Mucosa of stomach (tissue), 1 donor: ENCODE data around the gene DCAF11.
A peak's percentile ranks its signal among the peaks of the same experiment; 100 is the strongest.

ENCODE experiments used
- H3K27me3 ChIP-seq: one replicate; pipeline ENCODE4 v1.7.0; 2013; ENCODE audit warnings: mild to moderate bottlenecking, low read length; ENCODE audit not compliant: control insufficient read depth, insufficient read depth
- H3K36me3 ChIP-seq: one replicate; pipeline ENCODE4 v1.7.0; 2013; ENCODE audit warnings: low read length; ENCODE audit not compliant: control insufficient read depth, insufficient read depth
- H3K4me1 ChIP-seq: one replicate; pipeline ENCODE4 v1.7.0; 2013; ENCODE audit warnings: mild to moderate bottlenecking, low read length; ENCODE audit not compliant: control insufficient read depth, insufficient read depth
- H3K4me3 ChIP-seq: one replicate; pipeline ENCODE4 v1.7.0; 2013; ENCODE audit warnings: low read length
- H3K9ac ChIP-seq: one replicate; pipeline ENCODE4 v1.7.0; 2013; ENCODE audit warnings: mild to moderate bottlenecking, low read length, moderate library complexity
- H3K9me3 ChIP-seq: one replicate; pipeline ENCODE4 v1.7.0; 2013; ENCODE audit warnings: mild to moderate bottlenecking, low read length, moderate library complexity; ENCODE audit not compliant: control insufficient read depth
- donor health status: Pancreatic carcinoma.

DCAF11 gene

GRCh38 chr14:24081739-24082211, 32.8 kb upstream of the DCAF11 start:
- H3K9me3 ChIP-seq, result no peaks in the 10 kb centered on the region
- H3K4me1 ChIP-seq, result peaks cover 7% of the 10 kb centered on the region
- peak overlapping the region; percentile 62 for H3K9ac ChIP-seq
- no peak overlapping the region for H3K4me3 ChIP-seq
- no peaks in the 10 kb centered on the region for H3K36me3 ChIP-seq
- H3K27me3 ChIP-seq, result no peaks in the 10 kb centered on the region

DNA sequence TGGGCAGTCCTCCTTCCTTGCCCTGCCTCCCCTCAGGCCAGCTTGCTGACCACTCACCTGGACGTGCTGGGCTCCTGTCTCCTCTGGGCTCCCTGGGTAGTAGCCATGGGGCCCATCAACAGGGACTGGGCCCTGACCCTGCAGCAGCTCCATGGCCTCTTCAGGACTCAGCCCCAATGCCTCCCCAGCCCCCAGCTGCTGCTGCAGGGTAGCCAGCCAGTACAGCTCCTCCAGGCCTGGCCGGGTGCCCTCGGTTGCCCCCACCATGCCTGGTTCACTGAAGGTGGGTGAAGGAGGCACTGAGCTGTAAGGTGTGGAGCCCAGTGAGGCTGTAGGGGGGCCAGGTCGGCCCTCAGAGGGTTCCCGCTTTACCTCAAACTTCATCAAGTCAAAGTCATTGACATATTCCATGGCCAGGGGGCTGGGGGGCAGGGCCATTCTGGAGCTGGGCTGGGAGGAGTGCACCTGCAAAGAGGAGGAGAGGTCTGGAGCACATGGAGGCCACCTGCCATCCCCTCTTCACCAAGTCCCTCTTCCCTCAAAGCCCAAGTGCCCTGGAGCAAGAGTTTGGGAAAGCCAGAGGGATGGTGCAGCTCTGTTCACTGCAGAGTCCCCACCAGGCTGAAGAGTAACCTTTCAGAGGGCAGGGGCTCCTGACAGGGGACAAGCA, 32.0 kb upstream of the DCAF11 start:
- no peaks in the 10 kb centered on the region for H3K9me3 ChIP-seq
- H3K4me1 ChIP-seq, result peaks cover 7% of the 10 kb centered on the region
- H3K4me3 ChIP-seq, result no peak overlapping the region
- no peaks in the 10 kb centered on the region for H3K27me3 ChIP-seq
- H3K9ac ChIP-seq, result no peak overlapping the region
- no peaks in the 10 kb centered on the region for H3K36me3 ChIP-seq

DNA sequence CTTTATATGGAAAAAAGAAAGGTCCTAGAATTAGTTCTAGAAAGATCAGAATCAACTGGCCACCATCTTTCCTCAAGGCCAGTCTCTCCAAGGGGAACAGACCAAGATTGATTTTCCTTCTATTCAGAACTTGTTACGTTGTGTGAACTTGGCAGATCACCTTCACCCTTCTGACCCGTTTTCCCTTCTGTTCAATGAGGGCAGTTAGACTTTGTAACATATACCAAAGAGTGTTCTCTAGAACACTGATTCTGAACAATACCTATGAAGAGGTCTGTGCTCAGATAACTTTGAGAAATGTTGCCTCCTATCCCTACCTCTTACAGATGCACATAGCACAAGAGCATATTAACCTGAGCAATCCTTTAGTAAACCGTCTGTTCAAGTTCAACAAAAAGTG, 31.1 kb upstream of the DCAF11 start:
- Histone ChIP-seq H3K4me3 (no peak overlapping the region), H3K9me3 (no peaks in the 10 kb centered on the region), H3K36me3 (no peaks in the 10 kb centered on the region), H3K27me3 (no peaks in the 10 kb centered on the region), H3K9ac (no peak overlapping the region), H3K4me1 (peaks cover 7% of the 10 kb centered on the region)

DNA sequence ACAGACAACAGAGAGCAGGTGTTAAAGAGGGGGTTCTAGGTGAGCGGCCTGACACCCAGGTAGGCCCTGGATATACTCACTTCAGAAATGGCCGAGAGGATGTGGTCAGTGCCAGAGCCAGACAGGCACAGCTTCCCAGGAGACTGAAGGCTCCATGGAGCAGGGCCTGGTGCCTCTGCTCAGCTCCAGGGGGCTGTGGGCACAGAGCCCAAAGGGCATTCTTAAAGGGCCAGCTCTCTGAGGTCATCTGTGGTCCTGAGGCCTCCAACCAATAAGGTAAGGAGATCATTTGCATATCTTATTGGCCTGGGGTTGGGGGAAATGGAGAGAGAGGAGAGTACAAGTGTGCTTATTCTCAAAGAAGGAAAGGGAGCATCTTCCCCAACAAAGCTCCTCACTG, 30.1 kb upstream of the DCAF11 start:
- Histone ChIP-seq H3K9me3 (no peaks in the 10 kb centered on the region), H3K36me3 (no peaks in the 10 kb centered on the region), H3K9ac (no peak overlapping the region), H3K27me3 (no peaks in the 10 kb centered on the region), H3K4me3 (no peak overlapping the region), H3K4me1 (peaks cover 7% of the 10 kb centered on the region)

GRCh38 chr14:24085215-24085614, 29.4 kb upstream of the DCAF11 start:
- Histone ChIP-seq H3K36me3 (no peaks in the 10 kb centered on the region), H3K9me3 (no peaks in the 10 kb centered on the region), H3K9ac (no peak overlapping the region), H3K27me3 (no peaks in the 10 kb centered on the region), H3K4me1 (peaks cover 7% of the 10 kb centered on the region), H3K4me3 (no peak overlapping the region)

GRCh38 chr14:24086193-24086955, 28.2 kb upstream of the DCAF11 start:
- peaks cover 2% of the 10 kb centered on the region for H3K4me1 ChIP-seq
- no peak overlapping the region for H3K4me3 ChIP-seq
- no peaks in the 10 kb centered on the region for H3K36me3 ChIP-seq
- no peak overlapping the region for H3K9ac ChIP-seq
- H3K27me3 ChIP-seq, result no peaks in the 10 kb centered on the region
- no peaks in the 10 kb centered on the region for H3K9me3 ChIP-seq

DNA sequence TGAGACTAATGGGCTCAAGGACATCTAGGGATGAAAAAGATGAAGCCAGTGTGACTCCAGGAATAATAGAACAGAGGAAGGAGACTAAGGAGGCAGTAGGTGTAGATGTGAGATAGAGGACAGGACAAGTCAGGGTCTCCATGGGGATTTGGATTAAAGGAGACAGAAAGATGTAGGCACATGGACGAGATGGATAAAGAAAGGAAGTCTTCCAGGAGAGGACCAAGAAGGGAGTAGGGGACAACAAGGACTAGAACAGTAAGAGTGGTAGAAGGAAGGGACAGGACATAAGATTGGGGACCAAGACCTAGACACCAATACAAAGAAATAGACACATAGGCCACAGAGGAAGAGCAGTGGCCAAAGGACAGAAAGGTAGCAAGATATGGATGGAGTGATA, 27.6 kb upstream of the DCAF11 start:
- no peaks in the 10 kb centered on the region for H3K27me3 ChIP-seq
- no peaks in the 10 kb centered on the region for H3K9me3 ChIP-seq

DNA sequence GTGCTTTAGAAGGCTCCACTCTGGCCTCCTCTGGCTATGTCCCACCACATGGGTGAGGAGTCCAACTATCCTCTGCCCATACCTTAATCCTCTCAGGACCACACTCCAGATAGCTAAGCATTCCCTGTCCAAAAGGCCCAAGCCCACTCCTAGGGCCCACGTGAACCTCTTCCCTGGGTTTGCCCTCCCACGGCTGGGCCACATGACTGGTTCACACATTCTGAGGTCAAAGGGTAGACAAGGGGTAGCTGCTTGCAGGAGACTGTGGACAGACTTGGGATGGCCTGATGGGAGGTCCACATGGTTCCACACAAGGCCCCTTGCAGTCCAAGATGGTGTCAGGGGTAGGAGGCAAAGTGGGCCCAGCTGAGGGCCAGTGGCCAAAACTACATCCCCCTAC, 26.5 kb upstream of the DCAF11 start:
- Histone ChIP-seq H3K9ac (no peak overlapping the region), H3K4me3 (no peak overlapping the region), H3K27me3 (no peaks in the 10 kb centered on the region), H3K9me3 (no peaks in the 10 kb centered on the region), H3K36me3 (no peaks in the 10 kb centered on the region), H3K4me1 (peaks cover 10% of the 10 kb centered on the region)

More for the DNA sequence above, 27.6 kb upstream of the DCAF11 start:
- Histone ChIP-seq H3K9ac (no peak overlapping the region), H3K4me1 (peaks cover 5% of the 10 kb centered on the region), H3K4me3 (no peak overlapping the region), H3K36me3 (no peaks in the 10 kb centered on the region)

- Histone ChIP-seq H3K9me3 (no peaks in the 10 kb centered on the region), H3K4me1 (peaks cover 18% of the 10 kb centered on the region), H3K4me3 (no peak overlapping the region), H3K27me3 (no peaks in the 10 kb centered on the region), H3K36me3 (no peaks in the 10 kb centered on the region), H3K9ac (no peak overlapping the region)
Measured at GRCh38 chr14:24089890-24090289, 24.7 kb upstream of the DCAF11 start.

- Histone ChIP-seq H3K27me3 (no peaks in the 10 kb centered on the region), H3K36me3 (no peaks in the 10 kb centered on the region), H3K9me3 (no peaks in the 10 kb centered on the region), H3K4me1 (peaks cover 28% of the 10 kb centered on the region), H3K4me3 (no peak overlapping the region), H3K9ac (no peak overlapping the region)
Measured at GRCh38 chr14:24092110-24092504, 22.5 kb upstream of the DCAF11 start.

DNA sequence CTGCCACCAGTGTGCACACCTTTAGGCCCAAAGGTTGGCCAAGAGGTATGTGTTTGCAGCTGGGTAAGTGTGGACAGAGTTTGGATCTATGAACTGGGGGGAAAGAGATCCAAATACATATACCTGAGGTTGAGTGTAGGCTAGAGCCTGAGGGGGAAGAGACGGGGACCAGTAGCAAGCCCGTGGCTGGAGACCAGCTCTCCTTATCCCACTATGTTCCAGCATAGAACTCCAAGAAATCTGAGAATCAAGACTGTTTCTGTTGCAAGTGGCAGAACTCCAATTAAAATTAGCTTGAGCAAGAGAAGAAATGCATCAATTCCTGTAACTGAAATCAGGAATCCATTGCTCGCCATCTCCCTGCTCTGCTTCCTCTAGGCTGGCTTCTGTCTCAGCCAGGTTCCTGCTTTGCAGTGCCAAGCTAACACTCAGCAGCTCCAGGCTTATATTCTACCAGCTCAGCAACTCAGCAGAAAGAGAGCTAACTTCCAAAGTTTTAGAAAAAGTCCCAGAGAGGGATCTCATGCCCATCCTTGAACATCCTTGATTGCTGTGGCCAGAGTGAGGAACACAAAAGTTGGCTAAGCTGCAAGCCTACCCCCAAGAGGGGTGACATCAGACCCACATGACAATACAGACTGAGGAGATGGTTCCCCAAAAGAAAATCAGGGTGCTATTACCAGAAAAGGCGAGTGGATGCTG, 21.9 kb upstream of the DCAF11 start:
- Histone ChIP-seq H3K4me3 (no peak overlapping the region), H3K4me1 (peaks cover 28% of the 10 kb centered on the region), H3K36me3 (no peaks in the 10 kb centered on the region), H3K9ac (no peak overlapping the region), H3K9me3 (no peaks in the 10 kb centered on the region), H3K27me3 (no peaks in the 10 kb centered on the region)
